Measurements from ENCODE around the gene SHISA7.
"Not testable (repeated sequence)": the region's sequence is repeated elsewhere in the genome, so short reads cannot be mapped to it uniquely, and the experiment has no call there.

The SHISA7 gene

DNA sequence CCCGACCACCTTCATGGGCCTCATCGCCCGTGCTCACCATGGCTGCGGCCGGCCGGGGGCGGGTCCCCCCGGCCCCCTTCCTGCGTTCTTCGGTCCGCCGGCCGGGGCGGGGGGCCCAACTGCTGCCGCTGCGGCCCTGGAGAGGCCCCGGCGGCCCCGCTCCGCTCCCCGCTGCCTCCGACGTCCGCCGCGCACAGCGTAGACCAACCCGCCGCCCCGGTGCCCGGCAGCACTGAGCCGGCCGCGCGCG lies 35.6 kb downstream of the SHISA7 start, which contains the start of gene UBE2S:
UBE2S (minus strand) TSS at position 239 of the 250 bp plus-strand sequence; CDS start at position 40, 199 bp downstream.
- TF ChIP-seq POLR2A (IDR thresholded peaks at IDR 0.05; ENCODE audit: extremely low read depth, insufficient read length), result peak; percentile 95
- H3K4me3 ChIP-seq (ENCODE audit: low read depth, low read length), result peak within 1 kb of the TSS; percentile 82
- DNase-seq (ENCODE audit: low read depth), result not testable (repeated sequence)

- TF ChIP-seq POLR2A (IDR thresholded peaks at IDR 0.05; ENCODE audit: extremely low read depth, insufficient read length) (no peak), MYC (IDR thresholded peaks at IDR 0.05; ENCODE audit: low read depth, low read length) (no peak)
- TF ChIP-seq, protein P1, sequence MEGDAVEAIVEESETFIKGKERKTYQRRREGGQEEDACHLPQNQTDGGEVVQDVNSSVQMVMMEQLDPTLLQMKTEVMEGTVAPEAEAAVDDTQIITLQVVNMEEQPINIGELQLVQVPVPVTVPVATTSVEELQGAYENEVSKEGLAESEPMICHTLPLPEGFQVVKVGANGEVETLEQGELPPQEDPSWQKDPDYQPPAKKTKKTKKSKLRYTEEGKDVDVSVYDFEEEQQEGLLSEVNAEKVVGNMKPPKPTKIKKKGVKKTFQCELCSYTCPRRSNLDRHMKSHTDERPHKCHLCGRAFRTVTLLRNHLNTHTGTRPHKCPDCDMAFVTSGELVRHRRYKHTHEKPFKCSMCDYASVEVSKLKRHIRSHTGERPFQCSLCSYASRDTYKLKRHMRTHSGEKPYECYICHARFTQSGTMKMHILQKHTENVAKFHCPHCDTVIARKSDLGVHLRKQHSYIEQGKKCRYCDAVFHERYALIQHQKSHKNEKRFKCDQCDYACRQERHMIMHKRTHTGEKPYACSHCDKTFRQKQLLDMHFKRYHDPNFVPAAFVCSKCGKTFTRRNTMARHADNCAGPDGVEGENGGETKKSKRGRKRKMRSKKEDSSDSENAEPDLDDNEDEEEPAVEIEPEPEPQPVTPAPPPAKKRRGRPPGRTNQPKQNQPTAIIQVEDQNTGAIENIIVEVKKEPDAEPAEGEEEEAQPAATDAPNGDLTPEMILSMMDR (IDR thresholded peaks at IDR 0.05; ENCODE audit: low read depth, low read length), result no peak
- TF ChIP-seq, protein P2, sequence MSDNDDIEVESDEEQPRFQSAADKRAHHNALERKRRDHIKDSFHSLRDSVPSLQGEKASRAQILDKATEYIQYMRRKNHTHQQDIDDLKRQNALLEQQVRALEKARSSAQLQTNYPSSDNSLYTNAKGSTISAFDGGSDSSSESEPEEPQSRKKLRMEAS (IDR thresholded peaks at IDR 0.05; ENCODE audit: low read depth, low read length), result no peak
- peak; percentile 45 for DNase-seq (ENCODE audit: low read depth)
- H3K4me3 ChIP-seq (ENCODE audit: low read depth, low read length), result peak overlapping the region; percentile 82
These were observed 36.1 kb downstream of the SHISA7 start for GRCh38 chr19:55406826-55407549.

- H3K4me3 ChIP-seq (ENCODE audit: low read depth, low read length), result peak overlapping the region; percentile 82
- no peak for TF ChIP-seq MYC (IDR thresholded peaks at IDR 0.05; ENCODE audit: low read depth, low read length)
- TF ChIP-seq, protein P2 (IDR thresholded peaks at IDR 0.05; ENCODE audit: low read depth, low read length), result no peak
- TF ChIP-seq, protein P1 (IDR thresholded peaks at IDR 0.05; ENCODE audit: low read depth, low read length), result no peak
- no peak for TF ChIP-seq POLR2A (IDR thresholded peaks at IDR 0.05; ENCODE audit: extremely low read depth, insufficient read length)
- DNase-seq (ENCODE audit: low read depth), result no peak
These were observed 36.8 kb downstream of the SHISA7 start for GRCh38 chr19:55406091-55406825.

GRCh38 chr19:55405638-55406037 lies 37.5 kb downstream of the SHISA7 start:
- DNase-seq (ENCODE audit: low read depth), result no peak
- peak overlapping the region; percentile 82 for H3K4me3 ChIP-seq (ENCODE audit: low read depth, low read length)
- TF ChIP-seq POLR2A (IDR thresholded peaks at IDR 0.05; ENCODE audit: extremely low read depth, insufficient read length) (no peak), MYC (IDR thresholded peaks at IDR 0.05; ENCODE audit: low read depth, low read length) (no peak)
- TF ChIP-seq, protein P2 (IDR thresholded peaks at IDR 0.05; ENCODE audit: low read depth, low read length), result no peak
- TF ChIP-seq, protein P1 (IDR thresholded peaks at IDR 0.05; ENCODE audit: low read depth, low read length), result no peak

GRCh38 chr19:55402509-55402908 lies 40.6 kb downstream of the SHISA7 start:
- DNase-seq (ENCODE audit: low read depth), result no peak
- TF ChIP-seq, protein P1 (IDR thresholded peaks at IDR 0.05; ENCODE audit: low read depth, low read length), result no peak
- TF ChIP-seq POLR2A (IDR thresholded peaks at IDR 0.05; ENCODE audit: extremely low read depth, insufficient read length), result no peak
- no peak for TF ChIP-seq MYC (IDR thresholded peaks at IDR 0.05; ENCODE audit: low read depth, low read length)
- TF ChIP-seq, protein P2 (IDR thresholded peaks at IDR 0.05; ENCODE audit: low read depth, low read length), result no peak
- H3K4me3 ChIP-seq (ENCODE audit: low read depth, low read length), result no peak overlapping the region

GRCh38 chr19:55401390-55401789 lies 41.7 kb downstream of the SHISA7 start:
- not testable (repeated sequence) for H3K4me3 ChIP-seq (ENCODE audit: low read depth, low read length); DNase-seq (ENCODE audit: low read depth)
